Limb (tissue), 2 donors: ENCODE data around the gene FSTL3.
A peak's percentile ranks its signal among the peaks of the same experiment; 100 is the strongest.
"Not testable (repeated sequence)": the region's sequence is repeated elsewhere in the genome, so short reads cannot be mapped to it uniquely, and the experiment has no call there.

Experiments
- DNase-seq, 2 donors: peaks; one replicate each; pipeline ENCODE4 v3.0.0-alpha.2; 2016; ENCODE audit errors: extremely low spot score in 2 of 2

The FSTL3 gene

GRCh38 chr19:661427-662196 lies 14.6 kb upstream of the FSTL3 start:
- DNase-seq = no peak

GRCh38 chr19:662207-662961 lies 13.8 kb upstream of the FSTL3 start:
- DNase-seq = no peak

GRCh38 chr19:662962-663681 lies 13.1 kb upstream of the FSTL3 start, which contains the start of gene RNF126:
Gene RNF126 (minus strand): TSS chr19:663214. CDS start chr19:663121, 93 bp downstream.
- peak; percentile 87 to 98 for DNase-seq

- DNase-seq = no peak
These were observed 12.5 kb upstream of the FSTL3 start for GRCh38 chr19:663682-664117.

- DNase-seq = peak; percentile 85 to 93
These were observed 11.2 kb upstream of the FSTL3 start for GRCh38 chr19:664913-665443.

GRCh38 chr19:666985-667573 lies 9.1 kb upstream of the FSTL3 start:
- DNase-seq = not testable (repeated sequence)

GRCh38 chr19:668675-669434 lies 7.3 kb upstream of the FSTL3 start:
- not testable (repeated sequence) for DNase-seq

- no peak for DNase-seq
These were observed 5.5 kb upstream of the FSTL3 start for GRCh38 chr19:670609-671075.

- peak in 1 of 2 donors; percentile 39 for DNase-seq
These were observed 1.7 kb upstream of the FSTL3 start for GRCh38 chr19:674282-675151.

- DNase-seq = no peak
These were observed 219 bp upstream of the FSTL3 start for GRCh38 chr19:676007-676338.

GRCh38 chr19:677201-677600 lies 1.0 kb downstream of the FSTL3 start:
- peak in 1 of 2 donors; percentile 75 for DNase-seq

- peak in 1 of 2 donors; percentile 31 for DNase-seq
These were observed 1.6 kb downstream of the FSTL3 start for GRCh38 chr19:677601-678436.

GRCh38 chr19:678791-679388 lies 2.7 kb downstream of the FSTL3 start:
- peak in 1 of 2 donors; percentile 50 for DNase-seq

GRCh38 chr19:679418-680286 lies 3.5 kb downstream of the FSTL3 start:
- peak; percentile 82 to 88 for DNase-seq

- DNase-seq = peak; percentile 95 to 100
These were observed 4.3 kb downstream of the FSTL3 start for GRCh38 chr19:680287-681028.
